Neural cell (in vitro differentiated cells): ENCODE results near the gene GSK3B.

Experiments
- EP300 ChIP-seq: fragments of 450-650 bp; conservative IDR thresholded peaks from 2 replicates; pipeline ENCODE4 v1.6.1; 2014; ENCODE audit warnings: antibody characterized with exemption, mild to moderate bottlenecking, moderate library complexity; ENCODE audit not compliant: poor library complexity, severe bottlenecking
- EZH2 ChIP-seq: fragments of 200-600, 300-800 bp; shearing (Covaris generic), sonication (generic); IDR thresholded peaks from 2 replicates; pipeline ENCODE4 v1.6.1; 2014; ENCODE audit warnings: antibody characterized with exemption, low read length, borderline replicate concordance, mild to moderate bottlenecking; ENCODE audit not compliant: insufficient read depth, poor library complexity, severe bottlenecking
- POLR2AphosphoS5 ChIP-seq: IDR thresholded peaks from 2 replicates; pipeline ENCODE4 v1.6.1; 2012
- REST ChIP-seq: IDR thresholded peaks from 2 replicates; pipeline ENCODE4 v1.6.1; 2012; ENCODE audit warnings: borderline replicate concordance
- SMC3 ChIP-seq: fragments of 450-650 bp; conservative IDR thresholded peaks from 2 replicates; pipeline ENCODE4 v1.6.1; 2014; ENCODE audit warnings: antibody characterized with exemption, mild to moderate bottlenecking, moderate library complexity; ENCODE audit not compliant: poor library complexity
- TF ChIP-seq, protein P1 (sequence below): fragments of 450-650 bp; IDR thresholded peaks from 2 replicates; pipeline ENCODE4 v1.5.1; 2014; ENCODE audit warnings: antibody characterized with exemption, mild to moderate bottlenecking, moderate library complexity; ENCODE audit not compliant: poor library complexity, severe bottlenecking

- TF ChIP-seq EZH2: no peak
- TF ChIP-seq REST: no peak
- TF ChIP-seq POLR2AphosphoS5: no peak
- TF ChIP-seq, protein P1, sequence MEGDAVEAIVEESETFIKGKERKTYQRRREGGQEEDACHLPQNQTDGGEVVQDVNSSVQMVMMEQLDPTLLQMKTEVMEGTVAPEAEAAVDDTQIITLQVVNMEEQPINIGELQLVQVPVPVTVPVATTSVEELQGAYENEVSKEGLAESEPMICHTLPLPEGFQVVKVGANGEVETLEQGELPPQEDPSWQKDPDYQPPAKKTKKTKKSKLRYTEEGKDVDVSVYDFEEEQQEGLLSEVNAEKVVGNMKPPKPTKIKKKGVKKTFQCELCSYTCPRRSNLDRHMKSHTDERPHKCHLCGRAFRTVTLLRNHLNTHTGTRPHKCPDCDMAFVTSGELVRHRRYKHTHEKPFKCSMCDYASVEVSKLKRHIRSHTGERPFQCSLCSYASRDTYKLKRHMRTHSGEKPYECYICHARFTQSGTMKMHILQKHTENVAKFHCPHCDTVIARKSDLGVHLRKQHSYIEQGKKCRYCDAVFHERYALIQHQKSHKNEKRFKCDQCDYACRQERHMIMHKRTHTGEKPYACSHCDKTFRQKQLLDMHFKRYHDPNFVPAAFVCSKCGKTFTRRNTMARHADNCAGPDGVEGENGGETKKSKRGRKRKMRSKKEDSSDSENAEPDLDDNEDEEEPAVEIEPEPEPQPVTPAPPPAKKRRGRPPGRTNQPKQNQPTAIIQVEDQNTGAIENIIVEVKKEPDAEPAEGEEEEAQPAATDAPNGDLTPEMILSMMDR: no peak
- no peak for TF ChIP-seq SMC3
- TF ChIP-seq EP300: no peak
Measured at GRCh38 chr3:119918992-119919933, 175.0 kb downstream of the GSK3B start.
